ENCODE measurements around the gene ZNF383. TPM values are rescaled to one million over a fixed set of nuclear protein-coding genes. Genes with fewer than 3 reads are reported as not detected.
"Not testable (repeated sequence)": the region's sequence is repeated elsewhere in the genome, so short reads cannot be mapped to it uniquely, and the experiment has no call there.

The ZNF383 gene
- 3.0 TPM for polyA plus RNA-seq (2013, experiment 1 of 2; ENCODE audit: insufficient read length)
- polyA plus RNA-seq (2013, experiment 2 of 2; ENCODE audit: insufficient read length) = 3.5 TPM

- DNase-seq = peak; percentile 91
Observed at GRCh38 chr19:37217775-37218591, at the start of gene ZNF383. Gene ZNF383, plus strand, starts transcription at chr19:37218214. Its CDS starts 12,240 bp downstream, at chr19:37230454.

- DNase-seq = peak; percentile 97
Observed at GRCh38 chr19:37172368-37173366, 45.3 kb upstream of the ZNF383 start, which contains the start of gene ZNF585A. Gene ZNF585A, minus strand, starts transcription at chr19:37172695. Its CDS starts 2,785 bp downstream, at chr19:37169910.

GRCh38 chr19:37186071-37186470 is 31.9 kb upstream of the ZNF383 start:
- DNase-seq = not testable (repeated sequence)

- not testable (repeated sequence) for DNase-seq
Observed at GRCh38 chr19:37195248-37195647, 22.8 kb upstream of the ZNF383 start.

GRCh38 chr19:37197115-37197514 is 20.9 kb upstream of the ZNF383 start:
- DNase-seq = not testable (repeated sequence)

- DNase-seq = no peak
Observed at GRCh38 chr19:37197768-37198167, 20.2 kb upstream of the ZNF383 start.

- DNase-seq = no peak
Observed at GRCh38 chr19:37217480-37217774, 587 bp upstream of the ZNF383 start.

GRCh38 chr19:37218592-37218935 is 550 bp downstream of the ZNF383 start:
- peak; percentile 12 for DNase-seq

GRCh38 chr19:37220383-37220782 is 2.4 kb downstream of the ZNF383 start:
- no peak for DNase-seq

- no peak for DNase-seq
Observed at GRCh38 chr19:37221136-37221535, 3.1 kb downstream of the ZNF383 start.

- no peak for DNase-seq
Observed at GRCh38 chr19:37226248-37226647, 8.2 kb downstream of the ZNF383 start.

- DNase-seq = no peak
Observed at GRCh38 chr19:37227996-37228395, 10.0 kb downstream of the ZNF383 start.

- DNase-seq = no peak
Observed at GRCh38 chr19:37243206-37243632, 25.2 kb downstream of the ZNF383 start.

GRCh38 chr19:37251308-37252229 is 33.6 kb downstream of the ZNF383 start:
- DNase-seq = peak; percentile 97

GRCh38 chr19:37263028-37263427 is 45.0 kb downstream of the ZNF383 start:
- not testable (repeated sequence) for DNase-seq

GRCh38 chr19:37267005-37267404 is 49.0 kb downstream of the ZNF383 start:
- DNase-seq = not testable (repeated sequence)

- not testable (repeated sequence) for DNase-seq
Observed at GRCh38 chr19:37267755-37268154, 49.7 kb downstream of the ZNF383 start.

- not testable (repeated sequence) for DNase-seq
Observed at GRCh38 chr19:37280656-37281055, 62.6 kb downstream of the ZNF383 start.

GRCh38 chr19:37284020-37284419 is 66.0 kb downstream of the ZNF383 start:
- DNase-seq = not testable (repeated sequence)

- DNase-seq = not testable (repeated sequence)
Observed at GRCh38 chr19:37289229-37289628, 71.2 kb downstream of the ZNF383 start.

GRCh38 chr19:37292998-37293939 is 75.3 kb downstream of the ZNF383 start:
- DNase-seq = not testable (repeated sequence)
